Measurements from ENCODE around the gene CRYZL1.

CRYZL1 gene

GRCh38 chr21:33552093-33552998, 89.2 kb downstream of the CRYZL1 start:
- Histone ChIP-seq H3K36me3 (peaks cover 93% of the 10 kb centered on the region), H3K4me3 (ENCODE audit: low read depth in 1 of 2, low read length in 1 of 2) (no peak overlapping the region), H3K9me3 (no peaks in the 10 kb centered on the region), H3K27me3 (no peaks in the 10 kb centered on the region), H3K4me1 (ENCODE audit: control insufficient read depth in 1 of 2, insufficient read depth in 1 of 2, low read depth in 1 of 2, low read length in 1 of 2) (no peaks in the 10 kb centered on the region), H3K27ac (peak overlapping the region; percentile 15)
- no peak for TF ChIP-seq CTCF (IDR thresholded peaks at IDR 0.05)

- Histone ChIP-seq H3K27me3 (no peaks in the 10 kb centered on the region), H3K9me3 (no peaks in the 10 kb centered on the region), H3K4me1 (ENCODE audit: control insufficient read depth in 1 of 2, insufficient read depth in 1 of 2, low read depth in 1 of 2, low read length in 1 of 2) (peaks cover 0 to under 1% of the 10 kb centered on the region in 2 experiments), H3K4me3 (ENCODE audit: low read depth in 1 of 2, low read length in 1 of 2) (no peak overlapping the region), H3K36me3 (peaks cover 96% of the 10 kb centered on the region), H3K27ac (no peak overlapping the region)
- no peak for TF ChIP-seq CTCF (IDR thresholded peaks at IDR 0.05)
Observed at GRCh38 chr21:33551664-33552063, 89.9 kb downstream of the CRYZL1 start.

GRCh38 chr21:33550772-33551660, 90.5 kb downstream of the CRYZL1 start:
- Histone ChIP-seq H3K4me1 (ENCODE audit: control insufficient read depth in 1 of 2, insufficient read depth in 1 of 2, low read depth in 1 of 2, low read length in 1 of 2) (peaks cover 6 to 7% of the 10 kb centered on the region in 2 experiments), H3K36me3 (peaks cover 97% of the 10 kb centered on the region), H3K27ac (no peak overlapping the region), H3K4me3 (ENCODE audit: low read depth in 1 of 2, low read length in 1 of 2) (no peak overlapping the region), H3K27me3 (no peaks in the 10 kb centered on the region), H3K9me3 (no peaks in the 10 kb centered on the region)
- TF ChIP-seq CTCF (IDR thresholded peaks at IDR 0.05): no peak

- Histone ChIP-seq H3K27ac (peak overlapping the region; percentile 17), H3K4me3 (ENCODE audit: low read depth in 1 of 2, low read length in 1 of 2) (no peak overlapping the region), H3K36me3 (peaks cover 88% of the 10 kb centered on the region), H3K4me1 (ENCODE audit: control insufficient read depth in 1 of 2, insufficient read depth in 1 of 2, low read depth in 1 of 2, low read length in 1 of 2) (peaks cover 15 to 16% of the 10 kb centered on the region in 2 experiments), H3K9me3 (no peaks in the 10 kb centered on the region), H3K27me3 (no peaks in the 10 kb centered on the region)
- no peak for TF ChIP-seq CTCF (IDR thresholded peaks at IDR 0.05)
Observed at GRCh38 chr21:33549848-33550771, 91.4 kb downstream of the CRYZL1 start.

GRCh38 chr21:33546086-33546485, 95.5 kb downstream of the CRYZL1 start:
- Histone ChIP-seq H3K27me3 (no peaks in the 10 kb centered on the region), H3K9me3 (no peaks in the 10 kb centered on the region), H3K4me1 (ENCODE audit: control insufficient read depth in 1 of 2, insufficient read depth in 1 of 2, low read depth in 1 of 2, low read length in 1 of 2) (peaks cover 40% of the 10 kb centered on the region in 2 experiments), H3K27ac (peak overlapping the region; percentile 40), H3K36me3 (peaks cover 49% of the 10 kb centered on the region), H3K4me3 (ENCODE audit: low read depth in 1 of 2, low read length in 1 of 2) (no peak overlapping the region)
- TF ChIP-seq CTCF (IDR thresholded peaks at IDR 0.05): no peak
